HG02943 (cell line): ENCODE data around the gene VSTM1.
"Not testable (repeated sequence)": the region's sequence is repeated elsewhere in the genome, so short reads cannot be mapped to it uniquely, and the experiment has no call there.

Experiments used
- ATAC-seq: cut with Tn5 transposase; IDR thresholded peaks from one replicate; pipeline ENCODE4 v1.9.1; 2021; ENCODE audit warnings: mild to moderate bottlenecking, low read depth, moderate library complexity; ENCODE audit not compliant: unreplicated experiment

Gene VSTM1

DNA sequence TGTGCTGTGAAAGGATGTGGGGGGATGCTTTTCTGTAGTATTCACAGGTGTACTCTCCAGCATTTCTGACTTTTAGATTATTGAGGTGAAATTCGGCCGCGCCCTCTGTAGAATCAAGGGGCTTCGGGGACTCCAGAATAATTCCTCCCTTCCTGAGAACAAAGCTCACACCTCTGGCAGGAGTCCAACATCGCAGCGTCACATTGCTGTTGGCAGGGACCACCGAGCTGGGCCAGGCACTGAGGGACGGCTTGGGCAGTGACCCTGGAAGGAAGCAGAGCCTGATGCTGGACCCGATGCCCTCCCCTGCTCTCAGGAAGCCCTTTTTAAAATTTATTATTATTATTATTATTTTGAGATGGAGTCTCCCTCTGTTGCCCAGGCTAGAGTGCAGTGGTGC lies 11.2 kb upstream of the VSTM1 start:
- ATAC-seq = no peak

DNA sequence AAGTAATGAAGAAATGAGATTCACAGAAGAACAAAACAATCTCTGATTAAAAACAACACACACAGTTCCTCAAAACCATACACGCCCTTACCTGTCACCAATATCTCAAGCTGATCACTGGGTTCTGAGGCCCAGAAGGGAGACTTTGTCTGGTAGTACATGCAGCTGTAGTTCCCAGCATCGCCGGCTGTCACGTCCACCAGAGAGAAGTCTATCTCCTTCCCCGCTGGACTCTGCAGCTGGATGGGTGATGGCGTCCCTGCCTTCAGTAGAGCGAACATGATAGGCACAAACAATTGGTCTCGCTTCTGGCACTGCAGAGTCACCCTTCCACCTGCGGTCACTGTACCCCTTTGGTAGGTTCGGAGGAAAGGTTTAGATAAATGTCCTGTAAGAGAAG lies 10.1 kb upstream of the VSTM1 start:
- no peak for ATAC-seq

DNA sequence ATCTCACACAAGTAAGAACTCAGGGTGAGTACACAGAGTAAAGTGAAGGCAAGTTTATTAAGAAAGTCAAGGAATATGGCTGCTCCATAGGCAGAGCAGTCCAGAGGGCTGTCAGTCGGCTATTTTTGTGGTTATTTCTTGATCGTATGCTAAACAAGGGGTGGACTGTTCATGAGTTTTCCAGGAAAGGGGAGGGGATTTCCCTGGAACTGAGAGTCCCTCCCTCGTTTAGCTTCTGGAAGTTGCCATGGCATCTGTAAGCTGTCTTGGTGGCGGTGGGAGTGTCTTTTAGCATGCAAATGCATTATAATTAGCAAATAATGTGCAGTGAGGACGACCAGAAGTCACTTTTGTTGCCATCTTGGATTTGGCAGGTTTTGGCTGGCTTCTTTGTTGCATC lies 5.8 kb upstream of the VSTM1 start:
- ATAC-seq = no peak

DNA sequence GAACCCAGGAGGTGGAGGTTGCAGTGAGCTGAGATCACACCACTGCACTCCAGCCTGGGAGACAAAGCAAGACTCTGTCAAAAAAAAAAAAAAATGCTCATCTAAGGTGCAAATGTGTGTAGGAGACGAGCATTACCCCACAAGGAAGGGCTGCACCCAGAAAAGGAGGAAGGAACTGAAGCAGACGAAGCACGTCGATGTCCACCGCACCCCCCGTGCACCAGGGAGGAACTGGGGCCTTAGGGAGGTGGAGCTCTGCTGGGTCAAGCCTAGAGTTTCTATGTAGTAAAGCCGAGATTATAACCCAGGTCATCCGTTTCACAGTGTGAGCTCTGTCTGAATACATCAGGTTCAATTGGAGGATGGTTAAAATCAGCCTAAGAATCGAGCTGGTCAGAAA lies 1.1 kb downstream of the VSTM1 start:
- ATAC-seq = no peak

DNA sequence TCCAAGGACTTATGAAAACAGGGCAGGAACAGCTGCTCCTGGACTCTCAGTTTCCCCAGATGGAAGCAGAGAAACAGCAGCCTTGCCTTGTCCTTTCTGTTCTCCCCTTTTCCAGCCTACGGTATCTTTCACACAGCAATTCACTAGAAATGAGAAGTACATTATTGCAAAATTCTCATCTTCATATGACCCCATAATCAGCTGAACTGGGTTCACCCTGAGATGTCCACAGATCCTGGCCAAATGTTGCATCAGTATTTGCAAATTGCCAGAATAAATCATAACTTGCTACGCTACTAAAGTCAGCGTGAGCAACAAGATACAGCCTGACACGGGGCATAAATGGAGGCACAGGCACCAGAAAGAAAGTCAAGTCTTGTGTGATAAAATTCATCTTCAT lies 16.1 kb downstream of the VSTM1 start:
- no peak for ATAC-seq

DNA sequence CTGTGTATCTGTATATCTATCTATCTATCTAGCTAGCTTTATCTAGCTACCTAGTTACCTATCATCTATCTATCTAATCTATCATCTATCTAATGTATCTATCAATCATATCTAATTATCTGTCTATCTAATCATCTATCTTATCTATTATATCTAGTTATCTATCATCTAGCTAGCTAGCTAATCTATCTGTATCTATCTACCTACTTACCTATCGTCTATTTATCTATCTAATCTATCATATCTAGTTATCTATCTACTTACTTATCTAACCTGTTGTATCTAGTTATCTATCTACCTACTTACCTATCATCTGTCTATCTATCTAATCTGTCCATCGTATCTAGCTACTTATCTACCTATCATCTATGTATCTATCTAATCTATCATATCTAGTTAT lies 17.9 kb downstream of the VSTM1 start:
- no peak for ATAC-seq

DNA sequence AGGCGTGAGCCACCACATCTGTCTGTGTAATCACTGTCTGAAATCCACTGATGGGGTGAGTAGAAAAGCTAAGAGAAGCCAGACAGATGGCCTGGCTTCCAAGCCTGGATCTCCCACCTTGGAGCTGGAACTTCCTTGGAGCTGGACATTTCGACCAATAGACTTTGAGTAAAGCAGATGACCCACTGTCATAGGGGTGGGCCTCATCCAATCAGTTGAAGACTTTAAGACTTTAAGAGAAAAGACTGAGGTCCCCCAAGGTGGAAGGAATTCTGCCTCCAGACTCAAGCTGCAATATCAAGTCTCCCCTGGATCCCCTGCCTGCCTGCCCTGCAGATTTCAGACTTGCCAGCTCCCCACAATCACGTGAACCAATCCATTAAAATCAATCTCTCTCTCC lies 20.7 kb downstream of the VSTM1 start:
- ATAC-seq = no peak

DNA sequence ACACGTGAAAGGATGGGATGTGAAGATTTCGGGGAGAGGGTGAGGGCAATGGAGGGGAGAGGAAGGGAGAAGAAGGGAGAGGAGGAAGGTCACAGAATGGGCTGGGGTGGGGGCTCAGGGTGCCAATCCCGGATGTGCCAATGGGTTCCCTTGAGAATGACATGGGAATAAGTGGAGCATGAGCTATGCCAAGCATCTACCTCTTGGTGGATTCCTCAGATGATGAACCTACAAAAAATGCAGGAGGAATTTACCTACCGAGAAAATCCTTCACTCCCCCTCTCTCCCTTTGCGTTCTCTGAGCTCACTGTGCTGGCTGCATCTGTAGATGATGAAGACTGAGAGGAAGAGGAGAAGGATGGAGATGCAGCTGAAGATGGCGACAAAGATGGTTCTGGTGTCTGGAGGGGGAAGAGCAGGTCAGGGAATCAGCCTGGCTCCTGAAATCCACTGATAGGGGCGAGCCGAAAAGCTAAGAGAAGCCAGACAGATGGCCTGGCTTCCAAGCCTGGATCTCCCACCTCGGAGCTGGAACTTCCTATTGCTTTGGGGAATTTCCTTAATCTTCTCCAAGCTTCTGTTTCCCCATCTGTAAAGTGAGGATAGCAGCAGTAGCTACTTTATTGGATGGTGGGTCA lies 21.6 kb downstream of the VSTM1 start:
- no peak for ATAC-seq

DNA sequence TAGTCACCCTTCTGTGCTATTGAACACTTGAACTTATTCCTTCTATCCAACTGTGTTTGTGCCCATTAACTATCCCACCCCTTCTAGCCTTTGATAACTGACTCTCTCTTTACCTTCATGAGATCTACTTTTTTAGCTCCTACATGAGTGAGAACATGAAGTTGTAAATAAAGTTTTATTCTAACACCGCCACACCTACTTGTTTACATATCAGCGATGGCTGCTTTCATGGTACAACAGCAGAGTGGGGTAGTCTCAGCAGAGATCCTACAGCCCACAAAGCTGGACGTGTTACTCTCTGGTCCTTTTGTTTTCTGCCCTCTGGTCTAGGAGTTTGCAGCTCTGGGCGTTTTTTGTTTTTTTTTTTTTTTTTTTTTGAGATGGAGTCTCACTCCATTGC lies 23.7 kb downstream of the VSTM1 start:
- ATAC-seq = no peak

DNA sequence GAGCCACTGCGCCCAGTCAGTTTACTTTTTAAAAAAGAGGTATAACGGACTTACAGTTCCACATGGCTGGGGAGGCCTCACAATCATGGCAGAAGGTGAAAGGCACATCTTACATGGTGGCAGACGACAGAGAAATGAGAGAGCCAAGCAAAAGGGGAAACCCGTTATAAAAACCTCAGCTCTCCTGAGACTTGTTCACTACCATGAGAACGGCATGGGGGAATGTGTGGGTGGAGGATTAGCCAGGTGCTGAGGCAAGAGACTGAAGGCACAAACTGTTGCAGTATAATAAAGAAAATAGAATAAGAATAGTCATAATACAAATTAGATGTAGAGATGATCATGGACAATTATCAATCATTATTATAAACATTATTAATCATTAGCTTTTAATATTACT lies 27.2 kb downstream of the VSTM1 start:
- ATAC-seq = not testable (repeated sequence)

DNA sequence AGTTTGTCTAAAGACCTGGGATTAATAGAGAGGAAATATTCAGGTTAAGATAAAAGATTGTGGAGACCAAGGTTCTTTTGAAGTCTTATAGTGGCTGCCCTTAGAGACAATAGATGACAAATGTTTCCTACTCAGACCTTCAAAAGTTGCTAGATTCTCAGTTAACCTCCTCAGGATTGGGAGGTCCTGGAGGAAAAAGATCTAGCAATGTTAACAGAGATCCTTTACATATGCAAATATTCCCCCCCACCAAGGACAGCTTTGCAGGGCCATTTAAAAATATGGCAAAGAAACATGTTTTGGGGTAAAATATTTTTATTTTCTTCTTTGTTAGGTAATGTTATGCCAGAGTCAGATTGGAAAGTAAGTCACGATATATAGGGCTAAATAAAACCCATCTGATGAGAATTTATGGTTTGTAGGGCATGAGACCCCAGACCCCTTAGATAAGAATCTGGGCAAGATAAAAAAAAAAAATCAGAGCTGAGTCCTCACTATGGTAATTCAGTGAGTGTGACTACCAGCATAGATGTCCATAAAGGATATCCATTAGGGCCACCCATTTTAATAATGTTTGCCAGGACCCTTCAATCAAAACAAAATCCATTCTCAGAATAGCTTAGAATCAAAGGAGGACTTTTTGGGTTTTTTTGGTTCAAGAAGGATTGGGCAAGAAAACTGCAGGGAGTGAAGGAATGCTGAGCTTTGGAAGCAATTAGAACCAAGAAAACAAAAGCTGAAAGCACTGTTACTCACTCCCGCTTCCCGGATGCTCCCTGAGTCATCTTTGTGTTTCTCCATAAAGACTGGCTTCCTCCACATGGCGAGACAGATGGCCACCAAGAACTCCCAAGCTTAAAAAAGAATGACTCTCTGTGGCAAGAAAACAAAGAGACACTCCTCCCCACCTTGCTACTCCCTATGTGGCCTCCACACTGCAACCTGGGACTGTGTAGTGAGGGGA lies 28.2 kb downstream of the VSTM1 start:
- ATAC-seq = no peak

DNA sequence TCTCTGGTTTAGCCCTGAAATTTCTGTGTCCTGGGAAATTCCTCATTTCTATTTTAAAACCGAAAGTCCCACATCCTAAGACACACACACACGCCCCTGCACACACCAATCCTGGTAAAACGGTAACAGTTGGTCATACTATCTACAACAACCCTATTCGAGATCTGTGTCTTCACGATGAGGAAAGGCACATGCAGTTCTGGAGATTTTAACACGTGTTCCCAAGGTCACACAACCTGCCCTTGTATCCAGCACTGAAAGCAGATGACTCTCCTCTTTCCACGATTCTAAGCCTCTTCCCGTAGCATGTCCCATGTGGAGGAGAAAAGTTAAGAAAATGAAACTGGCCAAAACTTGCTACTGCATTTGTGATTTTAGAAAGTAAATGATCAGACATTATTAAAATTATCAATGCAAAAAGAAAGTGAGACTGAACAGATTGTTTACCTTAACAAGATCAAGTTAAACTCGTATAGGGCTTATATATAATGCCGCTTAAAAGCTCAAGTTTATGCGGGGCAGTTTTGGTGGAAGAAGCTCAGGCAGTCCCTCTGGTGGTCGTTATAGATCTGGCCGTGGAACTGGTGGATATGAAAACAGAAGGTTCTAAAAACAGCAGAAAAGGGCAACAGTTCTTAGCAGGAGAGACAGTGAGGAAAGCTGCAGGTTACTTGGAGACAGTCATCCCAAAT lies 32.7 kb downstream of the VSTM1 start:
- no peak for ATAC-seq

DNA sequence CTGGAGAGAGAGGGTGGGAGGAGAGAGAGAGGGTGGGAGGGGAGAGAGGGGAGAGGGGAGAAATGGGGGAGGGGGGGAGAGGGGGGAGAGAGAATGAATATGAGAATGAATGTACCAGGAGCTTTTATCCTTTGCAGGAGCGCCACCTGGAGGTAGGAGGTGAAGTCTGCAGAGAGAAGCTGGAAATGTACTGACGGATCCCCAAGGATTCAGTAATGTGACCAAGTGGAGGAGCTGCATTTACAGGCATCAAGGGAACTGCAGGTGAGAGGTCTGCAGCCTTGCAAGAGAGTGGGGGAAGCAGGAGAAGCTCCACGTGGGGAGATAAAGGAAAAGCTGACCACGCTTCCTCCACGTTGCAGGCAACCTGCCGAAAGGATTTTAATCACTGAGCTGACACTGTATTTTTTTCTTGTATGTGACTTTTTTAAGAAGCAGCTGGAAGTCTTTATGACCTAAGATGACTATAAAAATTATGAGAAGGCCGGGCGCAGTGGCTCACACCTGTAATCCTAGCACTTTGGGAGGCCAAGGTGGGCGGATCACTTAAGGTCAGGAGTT lies 33.7 kb downstream of the VSTM1 start:
- no peak for ATAC-seq

DNA sequence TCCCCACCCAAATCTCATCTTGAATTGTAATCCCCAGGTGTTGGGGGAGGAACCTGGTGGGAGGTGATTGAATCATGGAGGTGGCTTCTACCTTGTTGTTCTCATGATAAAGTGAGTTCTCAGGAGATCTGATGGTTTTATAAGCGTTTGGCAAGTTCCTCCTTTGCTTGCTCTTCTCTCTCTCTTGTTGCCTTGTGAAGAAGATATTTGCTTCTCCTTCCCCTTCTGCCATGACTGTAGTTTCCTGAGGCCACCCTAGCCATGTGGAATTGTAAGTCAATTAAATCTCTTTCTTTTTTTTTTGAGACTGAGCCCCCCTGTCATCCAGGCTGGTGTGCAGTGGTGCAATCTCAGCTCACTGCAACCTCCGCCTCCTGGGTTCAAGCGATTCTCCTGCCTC lies 34.4 kb downstream of the VSTM1 start:
- no peak for ATAC-seq

DNA sequence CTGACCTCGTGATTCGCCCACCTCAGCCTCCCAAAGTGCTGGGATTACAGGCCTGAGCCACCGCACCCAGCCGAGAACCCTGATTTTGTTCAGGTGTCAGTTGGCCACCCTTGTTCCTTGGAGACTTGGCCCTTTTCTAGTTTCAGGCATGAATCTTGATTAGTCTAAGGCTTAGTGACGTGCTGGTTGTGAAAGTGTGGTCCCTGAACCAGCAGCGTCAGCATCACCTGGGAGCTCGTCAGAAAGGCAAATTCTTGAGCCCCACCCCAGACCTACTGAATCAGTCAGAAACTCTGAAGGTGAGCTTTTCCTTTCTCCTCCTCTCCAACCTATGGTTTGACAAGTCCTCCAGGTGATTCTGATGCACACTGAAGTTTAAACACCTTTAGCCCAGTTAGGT lies 37.0 kb downstream of the VSTM1 start:
- no peak for ATAC-seq

DNA sequence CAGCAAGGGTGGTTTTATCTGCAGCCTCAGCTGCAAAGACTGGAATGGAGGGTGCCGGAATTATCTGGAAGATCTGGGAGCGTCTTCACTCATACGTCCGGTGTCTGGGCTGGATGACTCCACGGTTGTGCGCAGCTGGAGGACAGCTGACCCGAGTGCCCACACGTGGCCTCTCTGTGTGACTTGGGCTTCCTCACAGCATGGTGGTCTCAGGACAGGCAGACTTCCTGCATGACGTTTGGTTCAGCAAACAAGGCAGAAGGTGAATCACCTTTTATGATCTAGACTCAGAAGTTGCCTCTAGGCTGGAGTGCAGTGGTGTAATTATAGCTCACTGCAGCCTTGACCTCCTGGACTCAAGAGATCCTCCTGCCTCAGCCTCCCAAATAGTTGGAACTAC lies 39.0 kb downstream of the VSTM1 start:
- ATAC-seq = no peak

DNA sequence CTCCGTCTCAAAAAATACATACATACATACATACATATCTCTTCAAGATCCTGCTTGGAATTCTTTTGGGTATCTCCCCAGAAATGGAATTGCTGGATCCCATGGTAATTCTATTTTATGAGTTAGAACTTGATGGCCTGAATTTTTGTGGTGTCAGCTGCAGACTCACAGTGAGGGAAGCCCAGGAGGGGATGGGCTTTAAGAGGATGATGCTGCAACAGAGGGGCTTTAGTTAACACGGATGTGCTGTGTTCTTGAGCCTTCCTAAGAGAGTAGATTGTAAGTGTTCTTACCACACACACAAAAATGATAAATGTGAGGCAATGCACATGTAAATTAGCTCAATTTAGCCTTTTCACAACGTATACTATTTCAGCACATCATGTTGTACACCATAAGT lies 40.5 kb downstream of the VSTM1 start:
- no peak for ATAC-seq

DNA sequence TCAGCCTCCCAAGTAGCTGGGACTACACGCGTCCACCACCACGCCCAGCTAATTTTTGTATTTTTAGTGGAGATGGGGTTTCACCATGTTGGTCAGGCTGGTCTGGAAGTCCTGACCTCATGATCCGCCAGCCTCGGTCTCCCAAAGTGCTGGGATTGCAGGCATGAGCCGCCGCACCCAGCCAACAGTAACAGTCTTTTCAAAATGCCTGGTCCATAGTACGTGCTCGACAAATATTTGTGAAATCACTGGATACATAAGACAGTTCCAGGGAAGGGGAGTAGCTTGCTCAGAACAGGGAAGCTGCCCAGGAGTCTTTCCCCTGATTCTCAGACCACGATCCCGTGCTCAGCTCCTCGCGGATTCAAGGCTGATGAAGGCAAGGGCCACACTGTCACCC lies 41.8 kb downstream of the VSTM1 start:
- no peak for ATAC-seq

DNA sequence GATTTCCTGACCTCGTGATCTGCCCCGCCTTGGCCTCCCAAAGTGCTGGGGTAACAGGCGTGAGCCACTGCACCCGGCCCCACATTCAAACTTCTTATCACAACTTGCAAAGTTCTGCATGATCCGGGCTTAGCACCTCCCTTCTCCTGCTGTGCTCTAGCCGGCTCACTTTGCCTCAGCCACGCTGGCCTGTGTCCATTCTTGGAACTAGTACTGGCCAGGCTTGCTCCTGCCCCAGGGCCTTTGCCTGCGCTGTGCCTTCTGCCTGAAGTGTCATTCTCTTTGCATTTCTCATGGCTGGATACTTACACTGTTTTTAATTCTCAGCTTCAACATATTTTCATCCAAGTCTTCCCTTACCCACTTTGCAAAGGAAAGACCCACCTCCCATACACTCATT lies 42.3 kb downstream of the VSTM1 start:
- ATAC-seq = no peak

DNA sequence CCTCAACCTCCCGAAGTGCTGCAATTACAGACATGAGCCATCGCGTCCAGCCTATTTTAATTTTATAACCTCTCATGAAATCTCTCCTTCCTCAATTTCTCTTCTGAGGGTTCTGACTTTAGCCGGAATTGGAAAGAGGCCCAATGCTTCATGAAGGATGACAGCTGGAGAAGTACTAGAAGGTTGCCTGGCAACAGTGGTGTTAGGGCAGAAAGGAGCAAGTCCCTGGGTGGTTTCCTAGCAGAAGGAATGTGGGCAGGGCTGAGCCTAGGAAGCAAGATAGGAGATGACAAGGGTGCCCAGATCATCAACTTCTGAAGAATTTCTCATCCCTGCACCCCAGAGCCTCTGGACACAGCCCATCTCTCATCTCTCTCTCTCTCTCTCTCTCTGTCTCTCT lies 46.4 kb downstream of the VSTM1 start:
- no peak for ATAC-seq

DNA sequence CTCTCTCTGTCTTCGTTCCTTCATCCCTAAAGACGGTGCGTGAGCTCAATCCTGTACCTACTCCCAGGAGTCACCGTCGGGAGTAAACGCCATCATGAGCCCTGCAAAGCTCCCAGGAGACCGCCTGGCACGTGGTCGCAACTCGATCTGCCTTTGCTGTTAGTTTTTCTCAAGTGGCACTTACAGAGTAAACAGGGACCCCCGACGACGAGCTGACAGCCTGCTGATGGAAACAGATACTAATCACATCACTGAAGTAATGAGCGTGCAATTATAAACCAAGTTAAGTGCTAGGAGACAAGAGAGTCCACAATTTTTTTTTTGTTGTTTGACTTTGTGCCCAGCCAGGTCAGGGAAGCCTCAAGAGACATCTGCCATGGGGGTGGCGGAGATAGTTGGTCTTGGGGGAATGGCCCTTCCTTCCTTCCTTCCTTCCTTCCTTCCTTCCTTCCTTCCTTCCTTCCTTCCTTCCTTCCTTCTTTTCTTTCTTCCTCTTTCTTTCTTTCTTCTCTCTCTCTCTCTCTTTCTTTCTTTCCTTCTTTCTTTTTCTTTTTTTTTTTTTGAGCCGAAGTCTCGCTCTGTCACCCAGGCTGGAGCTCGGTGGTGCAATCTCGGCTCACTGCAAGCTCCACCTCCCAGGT lies 48.7 kb downstream of the VSTM1 start:
- ATAC-seq = no peak
